ENCODE results near the gene CLIC6.

The CLIC6 gene

DNA sequence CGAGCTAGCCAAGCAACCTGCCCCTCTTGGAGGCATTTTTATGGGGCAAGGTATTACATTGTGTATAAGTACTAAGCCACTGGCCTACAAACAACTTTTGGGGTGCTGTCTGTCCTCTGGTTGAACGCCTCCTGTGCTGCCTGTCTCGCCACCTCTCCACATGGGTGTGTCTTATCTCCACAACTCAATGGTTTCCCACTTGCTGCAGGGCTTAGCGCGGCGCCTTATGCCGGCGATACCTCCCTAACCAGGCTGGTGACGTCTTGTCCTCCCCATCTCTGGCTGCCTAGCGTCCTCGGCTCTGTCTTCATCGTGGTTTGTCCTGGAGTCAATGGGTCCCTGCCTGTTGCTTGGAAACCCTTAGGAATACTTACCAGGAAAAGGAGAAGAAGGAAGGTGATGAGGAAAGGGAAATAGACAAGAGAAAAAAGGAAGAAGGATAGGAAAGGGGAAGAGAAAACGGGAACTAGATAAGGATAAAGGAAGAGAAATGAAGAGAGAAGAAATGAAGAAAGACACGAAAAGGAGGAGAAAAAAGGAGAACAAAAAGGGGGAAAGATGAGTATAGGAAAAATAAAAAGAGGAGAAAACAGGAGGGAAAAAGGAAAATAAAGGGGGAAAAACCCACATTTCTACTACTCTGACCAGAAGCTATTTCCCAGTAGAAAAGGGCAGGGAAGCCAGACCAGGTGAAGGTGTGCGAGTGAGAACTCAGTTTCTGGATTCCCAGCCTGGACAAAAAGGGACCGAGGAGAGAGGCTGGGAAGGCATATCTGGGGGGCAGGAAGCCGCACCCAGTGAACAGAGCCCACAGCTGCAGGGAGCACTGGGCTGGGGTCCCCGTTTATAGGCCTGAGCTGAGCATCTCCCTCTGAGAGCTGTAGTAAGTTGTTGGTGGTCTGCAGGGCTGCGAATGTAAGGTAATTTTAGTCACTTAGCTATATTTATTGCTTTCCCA lies 86.2 kb downstream of the CLIC6 start:
- ATAC-seq (ENCODE audit: low read depth) (no peak), DNase-seq (ENCODE audit: low spot score) (no peak)
- Histone ChIP-seq H3K4me1 (ENCODE audit: insufficient read depth, poor library complexity, severe bottlenecking) (no peaks in the 10 kb centered on the region), H3K36me3 (ENCODE audit: low read depth) (no peaks in the 10 kb centered on the region), H3K9me3 (ENCODE audit: severe bottlenecking) (no peaks in the 10 kb centered on the region), H3K4me3 (ENCODE audit: severe bottlenecking) (no peak overlapping the region), H3K27me3 (ENCODE audit: insufficient read depth, poor library complexity, severe bottlenecking) (no peaks in the 10 kb centered on the region), H3K27ac (ENCODE audit: poor library complexity, severe bottlenecking) (no peak overlapping the region)
- TF ChIP-seq, protein P1, sequence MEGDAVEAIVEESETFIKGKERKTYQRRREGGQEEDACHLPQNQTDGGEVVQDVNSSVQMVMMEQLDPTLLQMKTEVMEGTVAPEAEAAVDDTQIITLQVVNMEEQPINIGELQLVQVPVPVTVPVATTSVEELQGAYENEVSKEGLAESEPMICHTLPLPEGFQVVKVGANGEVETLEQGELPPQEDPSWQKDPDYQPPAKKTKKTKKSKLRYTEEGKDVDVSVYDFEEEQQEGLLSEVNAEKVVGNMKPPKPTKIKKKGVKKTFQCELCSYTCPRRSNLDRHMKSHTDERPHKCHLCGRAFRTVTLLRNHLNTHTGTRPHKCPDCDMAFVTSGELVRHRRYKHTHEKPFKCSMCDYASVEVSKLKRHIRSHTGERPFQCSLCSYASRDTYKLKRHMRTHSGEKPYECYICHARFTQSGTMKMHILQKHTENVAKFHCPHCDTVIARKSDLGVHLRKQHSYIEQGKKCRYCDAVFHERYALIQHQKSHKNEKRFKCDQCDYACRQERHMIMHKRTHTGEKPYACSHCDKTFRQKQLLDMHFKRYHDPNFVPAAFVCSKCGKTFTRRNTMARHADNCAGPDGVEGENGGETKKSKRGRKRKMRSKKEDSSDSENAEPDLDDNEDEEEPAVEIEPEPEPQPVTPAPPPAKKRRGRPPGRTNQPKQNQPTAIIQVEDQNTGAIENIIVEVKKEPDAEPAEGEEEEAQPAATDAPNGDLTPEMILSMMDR (IDR thresholded peaks at IDR 0.05; ENCODE audit: poor library complexity, severe bottlenecking): no peak

DNA sequence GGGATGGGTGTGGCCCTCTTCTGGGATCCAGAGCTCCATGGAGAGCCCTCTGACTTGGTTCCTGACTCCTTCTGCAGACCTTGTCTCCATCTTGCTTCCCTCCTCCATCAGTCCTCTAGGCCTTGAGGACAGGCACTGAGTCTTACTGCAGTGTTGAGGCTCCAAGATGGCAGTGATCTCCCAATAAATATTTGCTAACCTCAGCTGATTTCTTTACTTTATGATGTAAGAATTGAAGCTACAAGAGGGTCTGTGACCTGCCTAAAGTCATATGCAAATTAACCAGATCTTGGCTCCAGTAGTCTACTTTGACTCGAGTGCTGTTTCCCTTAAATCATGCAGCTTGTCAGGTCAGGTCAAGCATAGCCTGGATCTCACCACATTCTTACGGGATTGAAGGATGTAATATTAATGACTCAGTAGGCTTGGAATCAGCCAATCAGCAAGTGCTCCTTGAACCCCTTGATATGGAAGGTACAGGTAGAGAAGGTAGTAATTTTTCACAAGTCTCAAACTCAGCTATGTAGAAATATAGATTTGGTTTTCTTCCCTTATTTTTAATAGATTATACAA lies 93.0 kb downstream of the CLIC6 start:
- DNase-seq (ENCODE audit: low spot score) (no peak), ATAC-seq (ENCODE audit: low read depth) (no peak)
- Histone ChIP-seq H3K9me3 (ENCODE audit: severe bottlenecking) (no peaks in the 10 kb centered on the region), H3K27ac (ENCODE audit: poor library complexity, severe bottlenecking) (no peak overlapping the region), H3K27me3 (ENCODE audit: insufficient read depth, poor library complexity, severe bottlenecking) (no peaks in the 10 kb centered on the region), H3K4me3 (ENCODE audit: severe bottlenecking) (no peak overlapping the region), H3K36me3 (ENCODE audit: low read depth) (no peaks in the 10 kb centered on the region), H3K4me1 (ENCODE audit: insufficient read depth, poor library complexity, severe bottlenecking) (peaks cover 4% of the 10 kb centered on the region)
- TF ChIP-seq, protein P1 (IDR thresholded peaks at IDR 0.05; ENCODE audit: poor library complexity, severe bottlenecking): no peak

DNA sequence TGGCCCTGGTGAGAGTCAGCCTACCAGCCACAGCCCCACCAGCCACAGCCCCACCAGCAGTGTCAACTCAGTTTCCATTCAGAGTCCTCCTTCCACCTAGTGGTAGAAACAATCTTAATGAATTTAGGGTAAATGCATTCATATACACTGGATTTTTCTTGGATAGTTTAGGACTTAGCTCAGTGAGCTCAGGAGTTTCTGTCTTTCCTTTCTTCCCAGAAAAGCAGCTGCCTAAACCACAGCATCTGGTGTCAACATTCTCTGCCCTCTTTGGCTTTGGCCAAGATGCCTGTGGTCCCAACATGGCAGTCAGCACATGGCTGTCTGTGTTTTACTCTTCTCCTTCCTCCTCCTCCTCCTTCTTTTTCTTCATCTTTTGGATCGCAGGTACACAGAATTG lies 94.0 kb downstream of the CLIC6 start:
- TF ChIP-seq, protein P1 (IDR thresholded peaks at IDR 0.05; ENCODE audit: poor library complexity, severe bottlenecking): no peak
- no peaks in the 10 kb centered on the region for H3K27me3 ChIP-seq (ENCODE audit: insufficient read depth, poor library complexity, severe bottlenecking)
- H3K9me3 ChIP-seq (ENCODE audit: severe bottlenecking): no peaks in the 10 kb centered on the region
- no peaks in the 10 kb centered on the region for H3K36me3 ChIP-seq (ENCODE audit: low read depth)
- no peak for DNase-seq (ENCODE audit: low spot score)
- peaks cover 4% of the 10 kb centered on the region for H3K4me1 ChIP-seq (ENCODE audit: insufficient read depth, poor library complexity, severe bottlenecking)
- no peak for ATAC-seq (ENCODE audit: low read depth)
- no peak overlapping the region for H3K27ac ChIP-seq (ENCODE audit: poor library complexity, severe bottlenecking)
- H3K4me3 ChIP-seq (ENCODE audit: severe bottlenecking): no peak overlapping the region

DNA sequence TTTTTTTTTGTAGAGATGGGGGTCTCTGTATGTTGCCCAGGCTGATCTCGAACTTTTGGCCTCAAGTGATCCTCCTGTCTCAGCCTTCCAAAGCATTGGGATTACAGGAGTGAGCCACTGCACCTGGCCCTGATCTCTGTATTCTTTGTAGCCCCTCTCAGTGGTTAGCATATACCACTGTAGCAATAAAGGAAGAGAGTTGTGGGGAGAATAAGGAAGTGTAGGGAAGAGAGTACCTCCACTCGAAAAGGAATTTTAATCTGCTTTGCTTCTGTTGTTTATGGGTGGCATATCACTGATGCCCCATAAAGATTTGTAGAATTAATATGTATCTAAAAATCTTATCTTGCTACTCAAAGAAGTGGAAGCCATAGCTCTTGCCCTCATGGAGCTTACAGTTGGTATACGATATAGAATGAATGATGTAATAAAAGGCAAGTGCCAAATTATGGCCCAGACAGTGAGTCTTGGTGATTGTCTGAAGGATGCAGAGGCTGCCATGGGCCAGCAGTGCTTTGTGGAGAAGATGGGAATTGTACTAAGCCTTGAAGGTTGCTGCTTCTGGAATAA lies 96.0 kb downstream of the CLIC6 start:
- Histone ChIP-seq H3K4me3 (ENCODE audit: severe bottlenecking) (no peak overlapping the region), H3K27ac (ENCODE audit: poor library complexity, severe bottlenecking) (no peak overlapping the region), H3K9me3 (ENCODE audit: severe bottlenecking) (no peaks in the 10 kb centered on the region), H3K4me1 (ENCODE audit: insufficient read depth, poor library complexity, severe bottlenecking) (peaks cover 4% of the 10 kb centered on the region), H3K36me3 (ENCODE audit: low read depth) (no peaks in the 10 kb centered on the region), H3K27me3 (ENCODE audit: insufficient read depth, poor library complexity, severe bottlenecking) (no peaks in the 10 kb centered on the region)
- ATAC-seq (ENCODE audit: low read depth): no peak
- no peak for DNase-seq (ENCODE audit: low spot score)
- TF ChIP-seq, protein P1 (IDR thresholded peaks at IDR 0.05; ENCODE audit: poor library complexity, severe bottlenecking): no peak

Measured in RWPE2 (cell line).